AG09309 (cell line): ENCODE results near the gene SOCS2.

ENCODE experiments used
- DNase-seq: peaks from one replicate; pipeline ENCODE4 v3.0.0-alpha.2; 2010; ENCODE audit warnings: low read depth
- H3K4me3 ChIP-seq: 2 replicates; pipeline ENCODE4 v1.5.1; 2011; ENCODE audit warnings: mild to moderate bottlenecking, low read depth, low read length, moderate library complexity; ENCODE audit not compliant: control insufficient read depth
- TF ChIP-seq, protein P1 (sequence below): IDR thresholded peaks from 2 replicates; pipeline ENCODE4 v1.5.1; 2011; ENCODE audit warnings: mild to moderate bottlenecking, low read depth, low read length, inconsistent platforms; ENCODE audit not compliant: insufficient read depth, control insufficient read depth; ENCODE audit errors: missing control alignments

The SOCS2 gene

GRCh38 chr12:93602897-93603668, 30.6 kb downstream of the SOCS2 start:
- no peak for DNase-seq
- TF ChIP-seq, protein P1, sequence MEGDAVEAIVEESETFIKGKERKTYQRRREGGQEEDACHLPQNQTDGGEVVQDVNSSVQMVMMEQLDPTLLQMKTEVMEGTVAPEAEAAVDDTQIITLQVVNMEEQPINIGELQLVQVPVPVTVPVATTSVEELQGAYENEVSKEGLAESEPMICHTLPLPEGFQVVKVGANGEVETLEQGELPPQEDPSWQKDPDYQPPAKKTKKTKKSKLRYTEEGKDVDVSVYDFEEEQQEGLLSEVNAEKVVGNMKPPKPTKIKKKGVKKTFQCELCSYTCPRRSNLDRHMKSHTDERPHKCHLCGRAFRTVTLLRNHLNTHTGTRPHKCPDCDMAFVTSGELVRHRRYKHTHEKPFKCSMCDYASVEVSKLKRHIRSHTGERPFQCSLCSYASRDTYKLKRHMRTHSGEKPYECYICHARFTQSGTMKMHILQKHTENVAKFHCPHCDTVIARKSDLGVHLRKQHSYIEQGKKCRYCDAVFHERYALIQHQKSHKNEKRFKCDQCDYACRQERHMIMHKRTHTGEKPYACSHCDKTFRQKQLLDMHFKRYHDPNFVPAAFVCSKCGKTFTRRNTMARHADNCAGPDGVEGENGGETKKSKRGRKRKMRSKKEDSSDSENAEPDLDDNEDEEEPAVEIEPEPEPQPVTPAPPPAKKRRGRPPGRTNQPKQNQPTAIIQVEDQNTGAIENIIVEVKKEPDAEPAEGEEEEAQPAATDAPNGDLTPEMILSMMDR: no peak
- H3K4me3 ChIP-seq: no peak overlapping the region

- no peak overlapping the region for H3K4me3 ChIP-seq
- TF ChIP-seq, protein P1: no peak
- no peak for DNase-seq
These were observed 31.3 kb downstream of the SOCS2 start for GRCh38 chr12:93603762-93604161.

GRCh38 chr12:93608313-93608712, 35.8 kb downstream of the SOCS2 start:
- DNase-seq: no peak
- TF ChIP-seq, protein P1: no peak
- H3K4me3 ChIP-seq: no peak overlapping the region

DNA sequence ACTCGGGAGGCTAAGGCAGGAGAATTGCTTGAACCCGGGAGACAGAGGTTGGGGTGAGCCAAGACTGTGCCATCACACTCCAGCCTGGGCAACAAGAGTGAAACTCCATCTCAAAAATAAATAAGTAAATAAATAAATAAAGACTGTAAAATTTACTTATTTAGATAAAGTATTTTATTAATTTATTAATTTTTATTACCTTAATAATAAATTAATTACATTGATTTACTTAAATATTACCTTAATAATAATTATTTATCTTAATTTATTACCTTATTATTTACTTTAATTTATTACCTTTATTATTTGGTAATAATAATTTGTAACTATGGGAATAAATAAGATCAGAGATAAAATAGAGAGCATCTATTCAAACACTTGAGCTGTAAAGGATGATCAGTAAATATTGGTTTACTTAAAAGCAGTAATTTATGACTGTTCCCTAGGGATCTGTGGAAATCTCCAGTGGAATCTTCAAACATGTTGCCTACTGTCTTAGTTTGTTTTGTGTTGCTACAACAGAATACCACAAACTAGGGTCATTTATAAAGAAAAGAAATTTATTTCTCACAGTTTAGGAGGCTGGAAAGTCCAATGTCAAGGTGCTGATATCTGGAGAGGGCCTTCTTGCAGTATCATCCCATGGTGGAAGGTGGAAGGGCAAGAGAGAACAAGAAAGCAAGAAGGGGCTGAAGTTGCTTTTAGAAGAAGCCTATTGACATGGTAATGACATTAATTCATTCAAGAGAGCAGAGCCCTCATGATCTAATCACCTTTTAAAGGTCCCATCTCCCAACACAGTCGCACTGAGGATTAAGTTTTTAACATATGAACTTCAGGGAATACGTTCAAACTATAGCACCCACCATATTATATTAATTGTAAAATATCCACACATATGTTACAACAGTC, 37.1 kb downstream of the SOCS2 start:
- TF ChIP-seq, protein P1: no peak
- no peak for DNase-seq
- H3K4me3 ChIP-seq: no peak overlapping the region

GRCh38 chr12:93612776-93613175, 40.3 kb downstream of the SOCS2 start:
- no peak overlapping the region for H3K4me3 ChIP-seq
- TF ChIP-seq, protein P1: no peak
- no peak for DNase-seq

GRCh38 chr12:93614917-93615596, 42.6 kb downstream of the SOCS2 start:
- no peak overlapping the region for H3K4me3 ChIP-seq
- DNase-seq: no peak
- TF ChIP-seq, protein P1: no peak
